Activated T-cell treated with anti-CD3 and anti-CD28 coated beads, Interleukin-2, amount 50 U/mL, for 72 hours (primary cell): Measurements from ENCODE around the gene FAM13A. TPM values are rescaled to one million over a fixed set of nuclear protein-coding genes. Genes with fewer than 3 reads are reported as not detected.

Source experiments
- ATAC-seq, 2 donors: fragments of 150-1000 bp; cut with Tn5 transposase; replicated peaks in 1 of 2; 2 replicates each; pipeline ENCODE4 v1.10.0; 2021; ENCODE audit warnings: moderate library complexity in 2 of 2, mild to moderate bottlenecking in 1 of 2
- DNase-seq, 2 donors: peaks; one replicate each; pipeline ENCODE4 v3.0.0; 2021 to 2022; ENCODE audit warnings: mixed read lengths in 1 of 2
- H3K27ac Mint-ChIP-seq: one replicate; pipeline ENCODE4 v1.8.0; 2022; ENCODE audit warnings: mild to moderate bottlenecking, moderate library complexity, mixed read lengths
- H3K27me3 Mint-ChIP-seq: one replicate; pipeline ENCODE4 v1.8.0; 2022; ENCODE audit warnings: low read depth, mixed read lengths
- H3K36me3 Mint-ChIP-seq, 2 donors: one replicate each; pipeline ENCODE4 v1.8.0; 2022; ENCODE audit warnings: mixed read lengths in 2 of 2, mild to moderate bottlenecking in 1 of 2; ENCODE audit not compliant: insufficient read depth in 2 of 2
- H3K4me1 Mint-ChIP-seq: one replicate; pipeline ENCODE4 v1.8.0; 2022; ENCODE audit warnings: low read depth, mixed read lengths
- H3K4me3 Mint-ChIP-seq, 2 donors: one replicate each; pipeline ENCODE4 v1.8.0; 2022; ENCODE audit warnings: mild to moderate bottlenecking in 2 of 2, mixed read lengths in 2 of 2, moderate library complexity in 2 of 2
- H3K9me3 Mint-ChIP-seq, 2 donors: one replicate each; pipeline ENCODE4 v1.8.0; 2022; ENCODE audit warnings: mixed read lengths in 2 of 2
- total RNA-seq, 2 donors: library from RNA; stranded (reverse); gene quantifications; one replicate each; pipeline ENCODE4 v1.2.3, GENCODE V29; 2022

Gene FAM13A
- total RNA-seq, 2 donors from 2014 or later, result 4.4 to 5.9 TPM

DNA sequence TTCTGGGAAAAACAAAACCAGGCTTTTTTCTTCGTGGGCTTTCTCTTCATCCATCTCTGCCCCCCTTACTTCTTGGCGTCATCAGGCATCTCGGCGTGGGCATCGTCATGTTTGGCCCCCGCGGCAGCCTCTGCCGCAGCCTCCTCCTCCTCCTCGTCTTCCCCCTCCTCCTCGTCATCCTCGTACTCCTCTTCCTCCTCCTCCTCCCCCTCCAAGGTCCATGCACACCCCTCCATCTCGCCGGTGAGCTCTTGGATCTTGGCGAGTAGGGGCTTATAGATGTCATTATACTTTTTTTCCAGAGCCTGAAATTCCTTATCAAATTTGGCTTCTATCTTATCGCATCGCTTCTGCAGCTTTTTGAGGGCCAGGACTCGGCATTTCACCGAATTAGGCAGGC, 359.8 kb downstream of the FAM13A start:
- Mint-ChIP-seq H3K4me1 (peaks cover 18% of the 10 kb centered on the region), H3K4me3 (peak overlapping the region; percentile 88 to 94), H3K9me3 (peaks cover 0 to 1% of the 10 kb centered on the region in 2 donors), H3K36me3 (peaks cover 3 to 4% of the 10 kb centered on the region in 2 donors), H3K27ac (peak overlapping the region; percentile 88), H3K27me3 (no peaks in the 10 kb centered on the region)
- ATAC-seq (peak in 1 of 2 donors; percentile 51), DNase-seq (peak; percentile 14 to 24)

DNA sequence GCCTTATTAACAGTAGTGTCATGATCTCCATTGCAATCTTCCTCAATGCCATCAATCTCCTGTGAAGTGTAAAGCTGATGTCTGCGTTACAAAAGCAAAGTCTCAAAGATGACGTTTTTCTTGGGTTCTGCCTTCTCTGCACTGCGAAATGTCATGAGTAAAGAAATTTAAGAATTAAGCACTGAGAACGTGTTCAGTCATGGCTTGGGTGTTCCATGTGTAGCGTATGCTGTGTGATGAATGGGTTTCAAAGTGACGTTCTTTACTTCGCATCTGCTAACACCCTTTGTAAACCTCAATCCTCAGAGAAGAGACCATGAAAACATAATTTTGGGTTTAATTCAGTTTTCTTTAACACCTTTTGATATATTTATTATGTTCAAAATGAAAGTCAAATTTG, 360.4 kb downstream of the FAM13A start:
- Mint-ChIP-seq H3K4me3 (peak overlapping the region; percentile 88 to 94), H3K9me3 (peaks cover 0 to 1% of the 10 kb centered on the region in 2 donors), H3K27ac (peak overlapping the region; percentile 88), H3K4me1 (peaks cover 18% of the 10 kb centered on the region), H3K36me3 (peaks cover 3 to 4% of the 10 kb centered on the region in 2 donors), H3K27me3 (no peaks in the 10 kb centered on the region)
- ATAC-seq, result no peak
- DNase-seq, result no peak

GRCh38 chr4:88693792-88694191, 363.2 kb downstream of the FAM13A start:
- Mint-ChIP-seq H3K27me3 (no peaks in the 10 kb centered on the region), H3K36me3 (peaks cover 2 to 3% of the 10 kb centered on the region in 2 donors), H3K27ac (no peak overlapping the region), H3K4me3 (no peak overlapping the region), H3K9me3 (no peaks in the 10 kb centered on the region), H3K4me1 (peaks cover 14% of the 10 kb centered on the region)
- ATAC-seq (no peak), DNase-seq (no peak)

DNA sequence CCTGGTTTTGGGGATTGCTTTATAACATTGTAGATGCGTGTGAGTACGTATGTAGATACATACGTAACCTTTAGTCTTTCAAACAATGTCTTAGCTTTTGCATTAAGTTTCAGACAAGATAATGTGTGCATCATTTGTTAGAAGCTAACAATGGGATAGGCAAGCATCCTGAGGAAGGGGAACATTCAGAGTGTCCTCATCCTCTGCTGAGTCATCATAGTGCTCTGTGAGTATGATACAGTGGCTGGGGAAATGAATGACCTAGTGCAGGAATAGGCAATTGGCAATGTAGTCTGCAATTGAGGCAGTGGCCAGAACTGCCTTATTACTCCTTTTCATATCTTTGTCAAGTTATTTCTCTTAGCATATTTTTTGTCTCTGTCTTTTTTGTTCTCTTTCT, 366.6 kb downstream of the FAM13A start:
- no peak overlapping the region for H3K27ac Mint-ChIP-seq
- H3K4me3 Mint-ChIP-seq, result no peak overlapping the region
- DNase-seq (no peak), ATAC-seq (no peak)
- no peaks in the 10 kb centered on the region for H3K9me3 Mint-ChIP-seq
- H3K27me3 Mint-ChIP-seq, result no peaks in the 10 kb centered on the region
- no peaks in the 10 kb centered on the region for H3K4me1 Mint-ChIP-seq
- H3K36me3 Mint-ChIP-seq, result peaks cover 0 to 1% of the 10 kb centered on the region in 2 donors

- H3K9me3 Mint-ChIP-seq, result no peaks in the 10 kb centered on the region
- H3K4me3 Mint-ChIP-seq, result no peak overlapping the region
- no peak overlapping the region for H3K27ac Mint-ChIP-seq
- peaks cover 5 to 8% of the 10 kb centered on the region in 2 donors for H3K36me3 Mint-ChIP-seq
- no peak for ATAC-seq
- H3K27me3 Mint-ChIP-seq, result no peaks in the 10 kb centered on the region
- DNase-seq, result no peak
- no peaks in the 10 kb centered on the region for H3K4me1 Mint-ChIP-seq
Observed at GRCh38 chr4:88681209-88681608, 375.8 kb downstream of the FAM13A start.

Other genes with a start within 250 kb of the FAM13A start
- gene TIGD2, start 54.3 kb upstream of the FAM13A start, total RNA-seq, result 1 to 10 TPM; 3.3 to 4.5 TPM